ENCODE data around the gene NGDN. TPM values are rescaled to one million over a fixed set of nuclear protein-coding genes. Genes with fewer than 3 reads are reported as not detected.

The NGDN gene
- total and polyA plus RNA-seq, 2 experiments from 2014 or later: 47.2 to 47.6 TPM

DNA sequence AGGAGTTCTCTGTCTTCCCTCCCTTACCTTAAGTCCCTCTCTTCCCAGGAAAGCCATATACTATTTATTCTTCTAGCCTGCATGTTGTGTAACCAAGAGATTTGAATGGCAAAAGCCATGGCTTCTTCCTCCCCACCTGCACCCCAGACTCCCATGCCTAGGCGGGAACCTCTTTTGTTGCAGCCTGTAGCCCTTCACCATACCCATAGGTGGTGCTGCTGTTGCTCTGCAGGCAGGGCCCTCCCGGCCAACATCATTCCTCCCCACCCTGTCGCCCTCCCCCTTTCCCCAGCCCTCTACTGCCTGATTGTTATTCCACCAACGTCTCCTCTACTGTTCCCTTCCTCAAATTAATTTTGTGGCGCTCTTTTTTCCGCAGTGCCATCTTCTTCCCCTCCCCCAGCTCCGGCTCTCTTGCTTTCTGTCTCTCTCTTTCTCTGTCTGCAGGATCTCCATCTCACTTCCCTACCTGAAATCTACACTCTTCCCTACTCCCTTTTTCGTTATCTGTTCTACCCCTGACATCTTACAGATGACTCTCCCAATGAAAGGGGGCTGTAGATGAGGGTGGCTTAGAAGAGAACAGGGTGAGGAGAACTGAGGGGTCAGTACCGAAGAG is 13.8 kb downstream of the NGDN start:
- Histone ChIP-seq H3K4me2 (no peak overlapping the region), H3K79me2 (no peaks in the 10 kb centered on the region)
- WGBS (ENCODE audit: low lambda C conversion rate, missing lambda C conversion rate): 50% methylated on average over 9 of the region's 9 CpGs

DNA sequence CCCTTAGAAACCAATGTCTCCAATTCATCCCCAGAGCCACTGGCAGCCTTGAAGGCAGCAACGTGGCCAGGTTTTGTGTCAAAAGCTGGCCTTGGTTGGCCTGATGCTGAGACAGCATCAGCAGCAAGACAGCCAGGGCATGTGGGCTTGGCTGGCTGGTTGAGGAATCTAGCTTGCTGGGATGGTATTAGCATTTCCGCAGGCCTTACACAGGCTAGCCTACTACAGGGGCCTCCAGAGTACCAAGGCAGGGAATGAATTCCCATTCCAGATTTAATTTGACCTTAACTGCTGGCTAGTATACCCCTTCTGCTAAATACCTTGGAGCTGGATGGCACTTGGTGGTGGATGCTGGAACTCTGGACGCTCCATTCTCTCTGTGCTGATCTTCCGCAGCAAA is 15.8 kb downstream of the NGDN start:
- Histone ChIP-seq H3K9me2 (replicated peaks; ENCODE audit: insufficient read depth) (no peaks in the 10 kb centered on the region), H3K4me2 (no peak overlapping the region)

More for the DNA sequence above, 13.8 kb downstream of the NGDN start:
- H3K4me1 ChIP-seq (ENCODE audit: insufficient read depth): peaks cover 5% of the 10 kb centered on the region
- no peak overlapping the region for H3K4me3 ChIP-seq
- H3K27me3 ChIP-seq: no peaks in the 10 kb centered on the region
- H3K27ac ChIP-seq: no peak overlapping the region
- DNase-seq (ENCODE audit: low spot score): peak; percentile 30
- no peaks in the 10 kb centered on the region for H3K9me2 ChIP-seq (replicated peaks; ENCODE audit: insufficient read depth)
- peak; percentile 35 for TF ChIP-seq CTCF (IDR thresholded peaks at IDR 0.05; ENCODE audit: poor library complexity)
- TF ChIP-seq EZH2phosphoT487 (IDR thresholded peaks at IDR 0.05; ENCODE audit: low read depth, severe bottlenecking, unreplicated experiment): no peak
- TF ChIP-seq EZH2 (IDR thresholded peaks at IDR 0.05; ENCODE audit: borderline replicate concordance): no peak
- no peaks in the 10 kb centered on the region for H3K36me3 ChIP-seq (replicated peaks; ENCODE audit: insufficient read depth, low read depth)
- no peaks in the 10 kb centered on the region for H3K9me3 ChIP-seq (ENCODE audit: low read depth)
- no peaks in the 10 kb centered on the region for H4K20me1 ChIP-seq (ENCODE audit: insufficient read depth, poor library complexity, severe bottlenecking)
- no peak overlapping the region for H2AFZ ChIP-seq

DNA sequence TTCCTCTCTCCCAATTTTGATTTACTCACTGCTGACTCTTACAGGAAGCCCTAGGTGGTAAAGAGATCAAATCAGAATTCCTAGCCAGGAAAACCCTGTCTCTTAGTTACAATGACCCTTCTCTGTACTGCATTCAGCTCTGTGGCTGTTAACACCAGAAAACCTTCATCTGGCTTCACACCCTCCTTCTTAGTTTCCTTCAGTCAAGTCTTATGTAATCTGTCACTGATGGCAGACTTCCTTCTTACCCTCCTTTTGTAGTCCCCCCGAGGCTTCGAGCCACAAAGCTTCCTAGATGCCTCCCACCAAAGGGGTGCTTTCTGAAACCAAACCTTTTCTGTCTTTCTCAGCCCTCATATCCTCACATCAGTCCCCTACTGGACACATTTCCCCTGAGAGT is 16.5 kb downstream of the NGDN start:
- WGBS (ENCODE audit: low lambda C conversion rate, missing lambda C conversion rate): 95% methylated on average over 2 of the region's 2 CpGs
- Histone ChIP-seq H3K36me3 (replicated peaks; ENCODE audit: insufficient read depth, low read depth) (no peaks in the 10 kb centered on the region), H3K27ac (no peak overlapping the region), H3K4me3 (no peak overlapping the region), H3K4me2 (no peak overlapping the region), H3K9me3 (ENCODE audit: low read depth) (no peaks in the 10 kb centered on the region), H3K4me1 (ENCODE audit: insufficient read depth) (no peaks in the 10 kb centered on the region), H4K20me1 (ENCODE audit: insufficient read depth, poor library complexity, severe bottlenecking) (no peaks in the 10 kb centered on the region), H2AFZ (no peak overlapping the region), H3K79me2 (no peaks in the 10 kb centered on the region), H3K27me3 (no peaks in the 10 kb centered on the region), H3K9me2 (replicated peaks; ENCODE audit: insufficient read depth) (no peaks in the 10 kb centered on the region)
- DNase-seq (ENCODE audit: low spot score): no peak
- TF ChIP-seq EZH2 (IDR thresholded peaks at IDR 0.05; ENCODE audit: borderline replicate concordance): no peak
- no peak for TF ChIP-seq EZH2phosphoT487 (IDR thresholded peaks at IDR 0.05; ENCODE audit: low read depth, severe bottlenecking, unreplicated experiment)
- no peak for TF ChIP-seq CTCF (IDR thresholded peaks at IDR 0.05; ENCODE audit: poor library complexity)

More for the DNA sequence above, 15.8 kb downstream of the NGDN start:
- no peak for TF ChIP-seq EZH2phosphoT487 (IDR thresholded peaks at IDR 0.05; ENCODE audit: low read depth, severe bottlenecking, unreplicated experiment)
- no peak for TF ChIP-seq EZH2 (IDR thresholded peaks at IDR 0.05; ENCODE audit: borderline replicate concordance)
- Histone ChIP-seq H3K79me2 (no peaks in the 10 kb centered on the region), H3K27ac (no peak overlapping the region), H2AFZ (no peak overlapping the region), H3K36me3 (replicated peaks; ENCODE audit: insufficient read depth, low read depth) (no peaks in the 10 kb centered on the region), H3K4me3 (no peak overlapping the region), H4K20me1 (ENCODE audit: insufficient read depth, poor library complexity, severe bottlenecking) (no peaks in the 10 kb centered on the region), H3K4me1 (ENCODE audit: insufficient read depth) (no peaks in the 10 kb centered on the region), H3K27me3 (no peaks in the 10 kb centered on the region), H3K9me3 (ENCODE audit: low read depth) (no peaks in the 10 kb centered on the region)
- WGBS (ENCODE audit: low lambda C conversion rate, missing lambda C conversion rate): 89% methylated on average over 4 of the region's 4 CpGs
- DNase-seq (ENCODE audit: low spot score): no peak

GRCh38 chr14:23487216-23487615 is 17.7 kb downstream of the NGDN start:
- WGBS (ENCODE audit: low lambda C conversion rate, missing lambda C conversion rate): 92% methylated on average over 7 of the region's 7 CpGs
- no peak for DNase-seq (ENCODE audit: low spot score)
- no peaks in the 10 kb centered on the region for H3K36me3 ChIP-seq (replicated peaks; ENCODE audit: insufficient read depth, low read depth)
- H3K4me2 ChIP-seq: no peak overlapping the region
- no peaks in the 10 kb centered on the region for H3K79me2 ChIP-seq
- no peaks in the 10 kb centered on the region for H4K20me1 ChIP-seq (ENCODE audit: insufficient read depth, poor library complexity, severe bottlenecking)
- H3K4me1 ChIP-seq (ENCODE audit: insufficient read depth): no peaks in the 10 kb centered on the region
- H3K4me3 ChIP-seq: no peak overlapping the region
- H3K9me2 ChIP-seq (replicated peaks; ENCODE audit: insufficient read depth): no peaks in the 10 kb centered on the region
- no peak overlapping the region for H3K27ac ChIP-seq
- H3K27me3 ChIP-seq: no peaks in the 10 kb centered on the region
- H3K9me3 ChIP-seq (ENCODE audit: low read depth): no peaks in the 10 kb centered on the region
- no peak overlapping the region for H2AFZ ChIP-seq
- no peak for TF ChIP-seq EZH2 (IDR thresholded peaks at IDR 0.05; ENCODE audit: borderline replicate concordance)
